GM12801 (cell line): Measurements from ENCODE around the gene NKAIN2.

Source experiments
- CTCF ChIP-seq: IDR thresholded peaks from one replicate; pipeline ENCODE4 v1.5.1; 2011; ENCODE audit warnings: control low read depth; ENCODE audit not compliant: insufficient read length; ENCODE audit errors: extremely low read depth

NKAIN2 gene

GRCh38 chr6:124073820-124074587 lies 270.3 kb downstream of the NKAIN2 start:
- TF ChIP-seq CTCF, result no peak

- TF ChIP-seq CTCF, result no peak
Observed at GRCh38 chr6:124074606-124075005, 270.9 kb downstream of the NKAIN2 start.

- TF ChIP-seq CTCF, result no peak
Observed at GRCh38 chr6:124076336-124077048, 272.8 kb downstream of the NKAIN2 start.

GRCh38 chr6:124078169-124078568 lies 274.5 kb downstream of the NKAIN2 start:
- TF ChIP-seq CTCF, result no peak

GRCh38 chr6:124080483-124080882 lies 276.8 kb downstream of the NKAIN2 start:
- no peak for TF ChIP-seq CTCF

- no peak for TF ChIP-seq CTCF
Observed at GRCh38 chr6:124090491-124090890, 286.8 kb downstream of the NKAIN2 start.

GRCh38 chr6:124099520-124099919 lies 295.9 kb downstream of the NKAIN2 start:
- no peak for TF ChIP-seq CTCF
